ENCODE measurements around the gene FOXN3. TPM values are rescaled to one million over a fixed set of nuclear protein-coding genes. Genes with fewer than 3 reads are reported as not detected.

The FOXN3 gene
- polyA plus RNA-seq (ENCODE audit: insufficient read length in 4 of 4), result 10 to 100 TPM; 30.0 to 55.8 (median 33.2) TPM

GRCh38 chr14:89417091-89417464 is at the start of gene FOXN3:
TSS of gene FOXN3 (minus strand) at chr14:89417233. CDS start at chr14:89412476, 4,757 bp downstream.
- peak; percentile 82 to 85 (median 84) for DNase-seq (ENCODE audit: low read depth in 4 of 4, low spot score in 3 of 4)

- DNase-seq (ENCODE audit: low read depth in 4 of 4, low spot score in 3 of 4), result no peak
Measured at GRCh38 chr14:89466484-89466883, 49.5 kb upstream of the FOXN3 start.

GRCh38 chr14:89465876-89466275 is 48.8 kb upstream of the FOXN3 start:
- DNase-seq (ENCODE audit: low read depth in 4 of 4, low spot score in 3 of 4), result no peak

GRCh38 chr14:89461256-89461655 is 44.2 kb upstream of the FOXN3 start:
- DNase-seq (ENCODE audit: low read depth in 4 of 4, low spot score in 3 of 4), result no peak

- DNase-seq (ENCODE audit: low read depth in 4 of 4, low spot score in 3 of 4), result no peak
Measured at GRCh38 chr14:89458713-89459420, 41.8 kb upstream of the FOXN3 start.

GRCh38 chr14:89457007-89457406 is 40.0 kb upstream of the FOXN3 start:
- no peak for DNase-seq (ENCODE audit: low read depth in 4 of 4, low spot score in 3 of 4)

- no peak for DNase-seq (ENCODE audit: low read depth in 4 of 4, low spot score in 3 of 4)
Measured at GRCh38 chr14:89455412-89455811, 38.4 kb upstream of the FOXN3 start.

GRCh38 chr14:89454996-89455395 is 38.0 kb upstream of the FOXN3 start:
- no peak for DNase-seq (ENCODE audit: low read depth in 4 of 4, low spot score in 3 of 4)

- DNase-seq (ENCODE audit: low read depth in 4 of 4, low spot score in 3 of 4), result no peak
Measured at GRCh38 chr14:89452281-89452680, 35.2 kb upstream of the FOXN3 start.

- no peak for DNase-seq (ENCODE audit: low read depth in 4 of 4, low spot score in 3 of 4)
Measured at GRCh38 chr14:89451229-89451628, 34.2 kb upstream of the FOXN3 start.

- DNase-seq (ENCODE audit: low read depth in 4 of 4, low spot score in 3 of 4), result no peak
Measured at GRCh38 chr14:89447182-89447944, 30.3 kb upstream of the FOXN3 start.

- DNase-seq (ENCODE audit: low read depth in 4 of 4, low spot score in 3 of 4), result no peak
Measured at GRCh38 chr14:89445273-89445973, 28.4 kb upstream of the FOXN3 start.

GRCh38 chr14:89444516-89445125 is 27.6 kb upstream of the FOXN3 start:
- DNase-seq (ENCODE audit: low read depth in 4 of 4, low spot score in 3 of 4), result no peak

- no peak for DNase-seq (ENCODE audit: low read depth in 4 of 4, low spot score in 3 of 4)
Measured at GRCh38 chr14:89444044-89444443, 27.0 kb upstream of the FOXN3 start.

GRCh38 chr14:89443042-89443629 is 26.1 kb upstream of the FOXN3 start:
- no peak for DNase-seq (ENCODE audit: low read depth in 4 of 4, low spot score in 3 of 4)

GRCh38 chr14:89442280-89442679 is 25.2 kb upstream of the FOXN3 start:
- DNase-seq (ENCODE audit: low read depth in 4 of 4, low spot score in 3 of 4), result no peak

- no peak for DNase-seq (ENCODE audit: low read depth in 4 of 4, low spot score in 3 of 4)
Measured at GRCh38 chr14:89440986-89441909, 24.2 kb upstream of the FOXN3 start.

GRCh38 chr14:89435892-89436656 is 19.0 kb upstream of the FOXN3 start:
- no peak for DNase-seq (ENCODE audit: low read depth in 4 of 4, low spot score in 3 of 4)

GRCh38 chr14:89435492-89435891 is 18.5 kb upstream of the FOXN3 start:
- no peak for DNase-seq (ENCODE audit: low read depth in 4 of 4, low spot score in 3 of 4)

All from left renal pelvis (tissue), 4 donors.